CD4-positive, CD25-positive, alpha-beta regulatory T cell (primary cell): ENCODE measurements around the gene USF1. TPM values are rescaled to one million over a fixed set of nuclear protein-coding genes. Genes with fewer than 3 reads are reported as not detected.
"Not testable (repeated sequence)": the region's sequence is repeated elsewhere in the genome, so short reads cannot be mapped to it uniquely, and the experiment has no call there.

Experiments
- ATAC-seq, 2 donors: fragments of 150-1000 bp; cut with Tn5 transposase; one replicate each; pipeline ENCODE4 v1.10.0; 2021; ENCODE audit warnings: low read depth in 2 of 2, moderate number of reproducible peaks in 2 of 2, moderate library complexity in 1 of 2
- DNase-seq, 3 donors: peaks; one replicate each; pipeline versions ENCODE4 v3.0.0 to v3.0.0-alpha.2; 2012 to 2022; ENCODE audit warnings: mixed read lengths in 1 of 3
- H3K27ac ChIP-seq: one replicate; pipeline ENCODE4 v1.7.0; 2013; ENCODE audit warnings: mild to moderate bottlenecking, low read length; ENCODE audit not compliant: insufficient read depth, poor library complexity, severe bottlenecking
- H3K27me3 ChIP-seq: one replicate; pipeline ENCODE4 v1.7.0; 2013; ENCODE audit warnings: low read length; ENCODE audit not compliant: control insufficient read depth, insufficient read depth
- H3K36me3 ChIP-seq: one replicate; pipeline ENCODE4 v1.7.0; 2013; ENCODE audit warnings: mild to moderate bottlenecking, low read length, moderate library complexity; ENCODE audit not compliant: control insufficient read depth, insufficient read depth
- H3K4me1 ChIP-seq: 2 replicates; pipeline ENCODE4 v1.7.0; 2013; ENCODE audit warnings: mild to moderate bottlenecking, low read length; ENCODE audit not compliant: insufficient read depth, control insufficient read depth, poor library complexity, severe bottlenecking
- H3K4me3 ChIP-seq: one replicate; pipeline ENCODE4 v1.7.0; 2013; ENCODE audit warnings: low read depth, mild to moderate bottlenecking, low read length, moderate library complexity
- H3K9me3 ChIP-seq, 2 experiments: 1 replicate in 1 of 2; 2 replicates in 1 of 2; pipeline ENCODE4 v1.7.0; 2013; ENCODE audit warnings: low read length in 2 of 2, mild to moderate bottlenecking in 1 of 2, moderate library complexity in 1 of 2; ENCODE audit not compliant: control insufficient read depth in 2 of 2
- H3K27ac Mint-ChIP-seq, 3 donors: one replicate each; pipeline ENCODE4 v1.8.0; 2020 to 2022; ENCODE audit warnings: mild to moderate bottlenecking in 3 of 3, mixed read lengths in 3 of 3, moderate library complexity in 2 of 3
- H3K27me3 Mint-ChIP-seq: one replicate; pipeline ENCODE4 v1.8.0; 2022; ENCODE audit warnings: mild to moderate bottlenecking, mixed read lengths
- H3K36me3 Mint-ChIP-seq: one replicate; pipeline ENCODE4 v1.8.0; 2020; ENCODE audit warnings: mixed read lengths
- H3K4me1 Mint-ChIP-seq, 4 donors: one replicate each; pipeline ENCODE4 v1.8.0; 2020 to 2022; ENCODE audit warnings: mixed read lengths in 4 of 4, mild to moderate bottlenecking in 1 of 4
- H3K4me3 Mint-ChIP-seq, 4 donors: one replicate each; pipeline ENCODE4 v1.8.0; 2020 to 2022; ENCODE audit warnings: mild to moderate bottlenecking in 4 of 4, mixed read lengths in 4 of 4, moderate library complexity in 3 of 4
- H3K9me3 Mint-ChIP-seq, 7 donors: one replicate each; pipeline ENCODE4 v1.8.0; 2020 to 2022; ENCODE audit warnings: mixed read lengths in 7 of 7, mild to moderate bottlenecking in 3 of 7, moderate library complexity in 2 of 7
- polyA plus RNA-seq, 4 donors: library from polyadenylated mRNA; unstranded; fragments of 300-500 nt; fragmentation: Illumina TruSeq; gene quantifications; one replicate each; pipeline ENCODE4 v1.2.3, GENCODE V29; 2021
- total RNA-seq: library from RNA; stranded (reverse); gene quantifications from one replicate; pipeline ENCODE4 v1.2.3, GENCODE V29; 2022

The USF1 gene
- total and polyA plus RNA-seq, 5 donors from 2014 or later = 4.2 to 102 (median 6.2) TPM

GRCh38 chr1:161001525-161001924 lies 44.3 kb downstream of the USF1 start:
- no peak for DNase-seq
- H3K4me3 Mint-ChIP-seq = no peak overlapping the region
- H3K4me3 ChIP-seq = no peak overlapping the region
- no peaks in the 10 kb centered on the region for H3K9me3 ChIP-seq
- no peaks in the 10 kb centered on the region for H3K27me3 ChIP-seq
- H3K27me3 Mint-ChIP-seq = no peaks in the 10 kb centered on the region
- H3K4me1 Mint-ChIP-seq = peaks cover 0 to 8% (median 4%) of the 10 kb centered on the region in 4 donors
- H3K36me3 ChIP-seq = peaks cover 17% of the 10 kb centered on the region
- H3K4me1 ChIP-seq = peaks cover 3% of the 10 kb centered on the region
- ATAC-seq = no peak
- peak overlapping the region in 2 of 3 donors; percentile 57 to 71 for H3K27ac Mint-ChIP-seq
- peaks cover 25% of the 10 kb centered on the region for H3K36me3 Mint-ChIP-seq
- H3K27ac ChIP-seq = no peak overlapping the region
- H3K9me3 Mint-ChIP-seq = peaks cover 0 to 3% (median 0%) of the 10 kb centered on the region in 7 donors

DNA sequence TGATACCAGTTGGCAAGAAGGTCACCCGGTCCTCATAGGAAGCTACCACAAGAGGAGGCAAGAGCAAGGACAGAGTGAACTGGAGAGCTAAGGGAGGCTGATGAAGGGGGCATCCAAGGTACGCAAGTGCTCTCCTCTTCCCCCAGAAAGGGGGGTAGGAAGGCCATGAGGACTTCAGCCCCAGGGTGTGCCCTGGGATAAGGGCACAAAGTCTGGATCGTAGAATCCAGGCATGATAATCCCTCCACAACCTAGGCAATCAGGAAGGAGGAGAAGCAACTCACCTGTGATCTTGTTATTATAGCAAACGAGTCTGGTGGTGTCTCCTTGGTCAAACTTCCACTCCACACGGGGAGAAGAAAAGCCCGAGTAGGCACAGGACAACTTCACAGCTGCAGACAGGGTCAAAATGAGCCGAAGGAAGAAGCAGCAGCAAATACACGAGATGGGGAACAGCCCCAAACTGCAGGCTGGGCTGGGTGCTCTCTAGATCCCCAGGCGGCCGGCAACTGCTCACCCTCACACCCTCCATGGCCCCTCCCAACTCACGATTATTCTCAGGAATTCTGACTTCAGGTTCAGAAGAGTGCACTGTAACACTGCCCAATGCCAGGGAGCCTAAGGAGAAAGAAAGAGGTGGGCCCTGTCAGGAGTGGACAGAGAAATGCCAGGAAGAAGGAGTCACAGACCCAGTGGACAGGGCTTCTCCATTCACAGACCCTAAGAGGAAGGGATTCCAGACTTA lies 44.9 kb downstream of the USF1 start:
- Histone ChIP-seq H3K4me1 (peaks cover 3% of the 10 kb centered on the region), H3K36me3 (peaks cover 17% of the 10 kb centered on the region), H3K4me3 (no peak overlapping the region), H3K27me3 (no peaks in the 10 kb centered on the region), H3K9me3 (no peaks in the 10 kb centered on the region), H3K27ac (no peak overlapping the region)
- DNase-seq = no peak
- Mint-ChIP-seq H3K36me3 (peaks cover 25% of the 10 kb centered on the region), H3K27me3 (no peaks in the 10 kb centered on the region), H3K4me1 (peaks cover 0 to 8% (median 4%) of the 10 kb centered on the region in 4 donors), H3K9me3 (peaks cover 0 to 3% (median 0%) of the 10 kb centered on the region in 7 donors), H3K27ac (peak overlapping the region in 2 of 3 donors; percentile 60 to 71), H3K4me3 (no peak overlapping the region)
- ATAC-seq = no peak

- Mint-ChIP-seq H3K27ac (no peak overlapping the region), H3K4me3 (no peak overlapping the region)
- H3K27me3 ChIP-seq = no peaks in the 10 kb centered on the region
Measured at GRCh38 chr1:160999376-160999775, 46.4 kb downstream of the USF1 start.

DNA sequence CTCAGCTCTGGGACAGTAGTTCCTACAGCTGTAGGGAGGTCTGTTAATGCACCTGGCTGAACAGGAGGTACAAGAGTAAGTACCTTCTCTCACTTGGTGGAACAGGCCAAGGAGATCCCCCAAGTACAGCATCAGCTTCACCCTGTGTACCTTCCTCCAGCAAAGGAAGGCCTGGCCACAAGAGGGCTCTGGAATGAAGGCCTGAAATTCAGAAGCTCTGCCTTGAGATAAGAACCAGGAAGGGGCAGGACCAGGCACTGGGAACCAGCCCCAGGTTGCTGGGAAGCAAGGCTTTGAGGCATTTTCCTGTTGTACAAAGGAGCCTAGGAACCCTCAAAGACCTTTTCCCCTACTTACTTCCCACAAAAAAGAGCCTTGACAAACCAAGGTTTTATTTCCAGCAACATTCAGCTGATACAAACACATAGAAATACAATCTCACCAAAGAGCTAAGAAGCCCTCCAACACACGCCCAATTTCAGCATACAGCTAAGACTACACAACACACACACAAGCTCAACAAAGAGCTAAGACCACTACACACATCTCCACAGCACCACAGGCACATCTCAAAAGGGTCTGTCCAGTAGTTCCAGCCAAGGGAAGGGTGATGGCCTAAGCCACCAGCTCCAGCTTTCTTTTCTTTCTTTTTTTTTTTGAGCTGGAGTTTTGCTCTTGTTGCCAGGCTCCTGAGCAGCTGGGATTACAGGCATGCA lies 48.3 kb downstream of the USF1 start:
- Mint-ChIP-seq H3K27ac (peak overlapping the region; percentile 39 to 78 (median 51)), H3K4me3 (no peak overlapping the region), H3K36me3 (peaks cover 25% of the 10 kb centered on the region), H3K9me3 (peaks cover 0 to 3% (median 0%) of the 10 kb centered on the region in 7 donors), H3K27me3 (no peaks in the 10 kb centered on the region), H3K4me1 (peaks cover 5 to 8% (median 6%) of the 10 kb centered on the region in 4 donors)
- Histone ChIP-seq H3K9me3 (no peaks in the 10 kb centered on the region), H3K27ac (no peak overlapping the region), H3K36me3 (peaks cover 17% of the 10 kb centered on the region), H3K27me3 (no peaks in the 10 kb centered on the region), H3K4me1 (peaks cover 3% of the 10 kb centered on the region), H3K4me3 (no peak overlapping the region)
- peak; percentile 7 to 68 (median 48) for DNase-seq
- peak; percentile 60 to 75 for ATAC-seq

More at GRCh38 chr1:160999376-160999775, 46.4 kb downstream of the USF1 start:
- Mint-ChIP-seq H3K9me3 (peaks cover 0 to 3% (median 0%) of the 10 kb centered on the region in 7 donors), H3K27me3 (no peaks in the 10 kb centered on the region), H3K4me1 (peaks cover 0 to 8% (median 5%) of the 10 kb centered on the region in 4 donors), H3K36me3 (peaks cover 25% of the 10 kb centered on the region)
- Histone ChIP-seq H3K27ac (no peak overlapping the region), H3K4me3 (no peak overlapping the region), H3K4me1 (peaks cover 3% of the 10 kb centered on the region), H3K9me3 (no peaks in the 10 kb centered on the region), H3K36me3 (peaks cover 17% of the 10 kb centered on the region)
- no peak for ATAC-seq
- no peak for DNase-seq

GRCh38 chr1:160996178-160996577 lies 49.6 kb downstream of the USF1 start:
- Mint-ChIP-seq H3K36me3 (peaks cover 25% of the 10 kb centered on the region), H3K4me3 (no peak overlapping the region), H3K27ac (no peak overlapping the region), H3K4me1 (peaks cover 5 to 8% (median 6%) of the 10 kb centered on the region in 4 donors), H3K9me3 (peaks cover 0 to 3% (median 0%) of the 10 kb centered on the region in 7 donors), H3K27me3 (no peaks in the 10 kb centered on the region)
- H3K4me3 ChIP-seq = no peak overlapping the region
- H3K27me3 ChIP-seq = no peaks in the 10 kb centered on the region
- H3K27ac ChIP-seq = no peak overlapping the region
- DNase-seq (no peak), ATAC-seq (no peak)
- H3K36me3 ChIP-seq = peaks cover 17% of the 10 kb centered on the region
- peaks cover 3% of the 10 kb centered on the region for H3K4me1 ChIP-seq
- H3K9me3 ChIP-seq = no peaks in the 10 kb centered on the region

- H3K9me3 Mint-ChIP-seq = peaks cover 0 to 1% (median 0%) of the 10 kb centered on the region in 7 donors
- H3K36me3 Mint-ChIP-seq = peaks cover 6% of the 10 kb centered on the region
- Histone ChIP-seq H3K9me3 (no peaks in the 10 kb centered on the region), H3K27ac (no peak overlapping the region), H3K27me3 (no peaks in the 10 kb centered on the region), H3K4me3 (no peak overlapping the region), H3K36me3 (no peaks in the 10 kb centered on the region), H3K4me1 (peaks cover 6% of the 10 kb centered on the region)
- H3K27me3 Mint-ChIP-seq = peaks cover 6% of the 10 kb centered on the region
- ATAC-seq (no peak), DNase-seq (no peak)
- H3K4me3 Mint-ChIP-seq = peak overlapping the region in 1 of 4 donors; percentile 47
- no peak overlapping the region for H3K27ac Mint-ChIP-seq
- H3K4me1 Mint-ChIP-seq = peaks cover 5 to 13% (median 9%) of the 10 kb centered on the region in 4 donors
Measured at GRCh38 chr1:160993544-160994193, 52.1 kb downstream of the USF1 start.

DNA sequence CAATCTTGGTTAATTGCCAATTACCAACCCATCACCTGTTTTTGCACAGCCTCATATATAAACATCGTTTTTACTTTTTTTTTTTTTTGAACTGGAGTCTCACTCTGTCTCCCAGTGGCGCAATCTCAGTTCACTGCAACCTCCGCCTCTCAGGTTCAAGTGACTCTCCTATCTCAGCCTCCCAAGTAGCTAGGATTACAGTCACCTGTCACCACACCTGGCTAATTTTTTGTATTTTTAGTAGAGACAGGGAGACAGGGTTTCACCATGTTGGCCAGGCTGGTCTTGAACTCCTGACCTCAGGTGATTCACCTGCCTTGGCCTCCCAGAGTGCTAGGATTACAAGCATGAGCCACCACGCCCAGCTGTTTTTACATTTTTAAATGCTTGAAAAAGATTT lies 53.7 kb downstream of the USF1 start:
- H3K27ac Mint-ChIP-seq, H3K4me3 ChIP-seq, ATAC-seq, H3K27me3 ChIP-seq, H3K4me1 Mint-ChIP-seq, H3K27me3 Mint-ChIP-seq, H3K9me3 ChIP-seq, H3K4me3 Mint-ChIP-seq, H3K27ac ChIP-seq, H3K36me3 ChIP-seq, H3K36me3 Mint-ChIP-seq, H3K9me3 Mint-ChIP-seq, H3K4me1 ChIP-seq, DNase-seq: not testable (repeated sequence)
